ENCODE results near the gene IL25.
"Not testable (repeated sequence)": the region's sequence is repeated elsewhere in the genome, so short reads cannot be mapped to it uniquely, and the experiment has no call there.

IL25 gene

GRCh38 chr14:23377198-23377550 is 4.6 kb downstream of the IL25 start:
- no peak for DNase-seq

- no peak for DNase-seq
Observed at GRCh38 chr14:23377573-23378563, 5.3 kb downstream of the IL25 start.

- no peak for DNase-seq
Observed at GRCh38 chr14:23378612-23379220, 6.1 kb downstream of the IL25 start.

- no peak for DNase-seq
Observed at GRCh38 chr14:23379366-23380196, 7.0 kb downstream of the IL25 start.

- no peak for DNase-seq
Observed at GRCh38 chr14:23380197-23380914, 7.7 kb downstream of the IL25 start.

- DNase-seq = no peak
Observed at GRCh38 chr14:23380976-23381375, 8.4 kb downstream of the IL25 start.

GRCh38 chr14:23381871-23382270 is 9.3 kb downstream of the IL25 start:
- no peak for DNase-seq

- DNase-seq = no peak
Observed at GRCh38 chr14:23382276-23382675, 9.7 kb downstream of the IL25 start.

- DNase-seq = no peak
Observed at GRCh38 chr14:23382731-23383440, 10.3 kb downstream of the IL25 start.

- DNase-seq = no peak
Observed at GRCh38 chr14:23384364-23385080, 11.9 kb downstream of the IL25 start.

GRCh38 chr14:23385244-23385641 is 12.6 kb downstream of the IL25 start:
- DNase-seq = no peak

GRCh38 chr14:23385642-23386265 is 13.1 kb downstream of the IL25 start:
- no peak for DNase-seq

GRCh38 chr14:23386266-23386657 is 13.7 kb downstream of the IL25 start:
- DNase-seq = not testable (repeated sequence)

GRCh38 chr14:23386999-23387398 is 14.4 kb downstream of the IL25 start:
- no peak for DNase-seq

- DNase-seq = no peak
Observed at GRCh38 chr14:23387916-23388882, 15.6 kb downstream of the IL25 start.

GRCh38 chr14:23388996-23389395 is 16.4 kb downstream of the IL25 start:
- no peak for DNase-seq

GRCh38 chr14:23389396-23389795 is 16.8 kb downstream of the IL25 start:
- DNase-seq = no peak

GRCh38 chr14:23389871-23390270 is 17.3 kb downstream of the IL25 start:
- DNase-seq = not testable (repeated sequence)

GRCh38 chr14:23392613-23393012 is 20.0 kb downstream of the IL25 start:
- no peak for DNase-seq

GRCh38 chr14:23396126-23396525 is 23.5 kb downstream of the IL25 start:
- no peak for DNase-seq
